GM06990 (cell line): ENCODE results near the gene CNDP2.

ENCODE experiments used
- DNase-seq: peaks from one replicate; pipeline ENCODE4 v3.0.0-alpha.2; 2011; ENCODE audit not compliant: insufficient read length; ENCODE audit errors: extremely low read depth
- H3K27me3 ChIP-seq: replicated peaks from 2 replicates; pipeline ENCODE4 v1.6.0; 2011; ENCODE audit warnings: low read length; ENCODE audit not compliant: control insufficient read depth, insufficient read depth
- H3K36me3 ChIP-seq: 2 replicates; pipeline ENCODE4 v1.5.1; 2011; ENCODE audit warnings: low read length; ENCODE audit not compliant: control insufficient read depth, insufficient read depth
- H3K4me3 ChIP-seq: replicated peaks from 2 replicates; pipeline ENCODE4 v1.5.1; 2011; ENCODE audit warnings: low read depth, mild to moderate bottlenecking, control low read depth, low read length
- CTCF ChIP-seq: IDR thresholded peaks from 2 replicates; pipeline ENCODE4 v1.5.1; 2011; ENCODE audit warnings: low read length, control low read depth, mild to moderate bottlenecking, inconsistent platforms; ENCODE audit not compliant: insufficient read depth, poor library complexity, severe bottlenecking

The CNDP2 gene

GRCh38 chr18:74528478-74528877 lies 32.3 kb downstream of the CNDP2 start:
- no peak for TF ChIP-seq CTCF
- H3K4me3 ChIP-seq = no peak overlapping the region
- DNase-seq = no peak
- no peaks in the 10 kb centered on the region for H3K36me3 ChIP-seq
- H3K27me3 ChIP-seq = no peaks in the 10 kb centered on the region

- Histone ChIP-seq H3K36me3 (no peaks in the 10 kb centered on the region), H3K27me3 (no peaks in the 10 kb centered on the region), H3K4me3 (no peak overlapping the region)
- no peak for DNase-seq
- no peak for TF ChIP-seq CTCF
Observed at GRCh38 chr18:74528913-74529312, 32.8 kb downstream of the CNDP2 start.

- Histone ChIP-seq H3K27me3 (no peaks in the 10 kb centered on the region), H3K4me3 (no peak overlapping the region), H3K36me3 (no peaks in the 10 kb centered on the region)
- no peak for DNase-seq
- no peak for TF ChIP-seq CTCF
Observed at GRCh38 chr18:74529378-74529777, 33.2 kb downstream of the CNDP2 start.

- Histone ChIP-seq H3K4me3 (no peak overlapping the region), H3K36me3 (no peaks in the 10 kb centered on the region), H3K27me3 (no peaks in the 10 kb centered on the region)
- DNase-seq = no peak
- no peak for TF ChIP-seq CTCF
Observed at GRCh38 chr18:74529811-74530583, 33.8 kb downstream of the CNDP2 start.

- Histone ChIP-seq H3K4me3 (no peak overlapping the region), H3K27me3 (no peaks in the 10 kb centered on the region), H3K36me3 (no peaks in the 10 kb centered on the region)
- TF ChIP-seq CTCF = no peak
- no peak for DNase-seq
Observed at GRCh38 chr18:74530584-74530862, 34.4 kb downstream of the CNDP2 start.

GRCh38 chr18:74531043-74531442 lies 34.9 kb downstream of the CNDP2 start:
- H3K27me3 ChIP-seq = no peaks in the 10 kb centered on the region
- no peaks in the 10 kb centered on the region for H3K36me3 ChIP-seq
- no peak for DNase-seq
- H3K4me3 ChIP-seq = no peak overlapping the region
- no peak for TF ChIP-seq CTCF
